ENCODE measurements around the gene PRXL2B.

DNA sequence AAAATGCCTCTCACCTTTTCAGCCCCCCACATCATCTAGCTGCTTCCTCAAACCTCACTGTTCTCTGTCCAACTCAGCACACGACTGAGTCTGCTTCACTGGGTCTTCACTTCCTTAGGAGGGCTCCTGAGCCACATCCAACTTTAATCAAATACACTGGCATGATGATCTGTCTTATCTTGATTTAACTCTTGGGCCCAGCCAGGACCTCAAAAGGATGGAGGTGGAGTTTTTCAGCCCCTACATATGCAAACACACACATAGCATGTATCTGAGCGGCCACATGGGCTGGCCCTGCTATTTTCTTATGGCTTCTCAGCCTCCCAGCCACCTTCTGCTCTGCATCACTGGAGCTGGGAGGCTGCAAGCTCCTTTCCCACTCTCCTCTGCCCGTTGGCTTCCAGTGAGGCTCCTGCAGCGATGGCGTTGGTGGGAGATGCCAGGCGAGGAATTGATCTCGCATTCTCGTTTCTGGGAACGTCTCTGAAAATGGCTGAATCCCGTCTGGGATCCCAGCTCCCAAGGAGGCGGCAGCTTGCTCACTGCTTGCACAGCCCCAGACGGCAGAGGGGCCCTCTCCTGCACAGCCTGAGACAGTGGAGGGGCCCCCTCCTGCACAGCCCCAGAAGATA lies 1.8 kb upstream of the PRXL2B start:
- no peak for TF ChIP-seq EZH2 (IDR thresholded peaks at IDR 0.05; ENCODE audit: low read length, missing control alignments)
- no peak for TF ChIP-seq CTCF (conservative IDR thresholded peaks at IDR 0.05 in 1 of 2, IDR thresholded peaks at IDR 0.05 in 1 of 2; ENCODE audit: low read depth in 1 of 2, low read length in 2 of 2)
